Activated CD8-positive, alpha-beta memory T cell treated with anti-CD3 and anti-CD28 coated beads, Interleukin-2, amount 50 U/mL, for 24 hours (primary cell): ENCODE data around the gene HLTF.
A peak's percentile ranks its signal among the peaks of the same experiment; 100 is the strongest.
"Not testable (repeated sequence)": the region's sequence is repeated elsewhere in the genome, so short reads cannot be mapped to it uniquely, and the experiment has no call there.

Experiments used
- DNase-seq: peaks from one replicate; pipeline ENCODE4 v3.0.0-alpha.2; 2020; ENCODE audit errors: extremely low read depth

The HLTF gene

GRCh38 chr3:149086232-149086988 is at the start of gene HLTF:
Gene HLTF, minus strand, starts transcription at chr3:149086533. Its CDS starts 197 bp downstream, at chr3:149086336.
- peak; percentile 84 for DNase-seq

- no peak for DNase-seq
These were observed 48.2 kb upstream of the HLTF start for GRCh38 chr3:149134575-149134974.

GRCh38 chr3:149131589-149131988 is 45.3 kb upstream of the HLTF start:
- no peak for DNase-seq

- DNase-seq = peak; percentile 56
These were observed 43.2 kb upstream of the HLTF start, which contains the start of gene HPS3 for GRCh38 chr3:149129326-149130205. Gene HPS3, plus strand, starts transcription at chr3:149129638. Its CDS starts 86 bp downstream, at chr3:149129724.

- DNase-seq = no peak
These were observed 42.5 kb upstream of the HLTF start for GRCh38 chr3:149128821-149129220.

GRCh38 chr3:149122721-149123578 is 36.6 kb upstream of the HLTF start:
- no peak for DNase-seq

GRCh38 chr3:149120051-149120972 is 34.0 kb upstream of the HLTF start:
- DNase-seq = no peak

- DNase-seq = no peak
These were observed 33.1 kb upstream of the HLTF start for GRCh38 chr3:149119466-149119865.

GRCh38 chr3:149118724-149119123 is 32.4 kb upstream of the HLTF start:
- DNase-seq = no peak

GRCh38 chr3:149115114-149115513 is 28.8 kb upstream of the HLTF start:
- no peak for DNase-seq

GRCh38 chr3:149114458-149114857 is 28.1 kb upstream of the HLTF start:
- DNase-seq = no peak

- no peak for DNase-seq
These were observed 18.2 kb upstream of the HLTF start for GRCh38 chr3:149104484-149104883.

- DNase-seq = no peak
These were observed 15.3 kb upstream of the HLTF start for GRCh38 chr3:149101641-149102040.

- DNase-seq = no peak
These were observed 14.8 kb upstream of the HLTF start for GRCh38 chr3:149101154-149101553.

GRCh38 chr3:149097987-149098386 is 11.7 kb upstream of the HLTF start:
- DNase-seq = not testable (repeated sequence)

GRCh38 chr3:149095487-149095886 is 9.2 kb upstream of the HLTF start:
- no peak for DNase-seq

GRCh38 chr3:149091983-149092382 is 5.7 kb upstream of the HLTF start:
- DNase-seq = no peak

- DNase-seq = no peak
These were observed 4.6 kb upstream of the HLTF start for GRCh38 chr3:149090907-149091306.

GRCh38 chr3:149090461-149090860 is 4.1 kb upstream of the HLTF start:
- DNase-seq = no peak

GRCh38 chr3:149089395-149089794 is 3.1 kb upstream of the HLTF start:
- DNase-seq = no peak

GRCh38 chr3:149087208-149087607 is 875 bp upstream of the HLTF start:
- DNase-seq = no peak
